Body of pancreas (tissue), 4 donors: ENCODE measurements around the gene ZIC4. TPM values are rescaled to one million over a fixed set of nuclear protein-coding genes. Genes with fewer than 3 reads are reported as not detected.

ENCODE experiments used
- ATAC-seq: fragments of 150-250 bp; one replicate; pipeline ENCODE4 v1.9.1; 2016
- DNase-seq, 4 donors: peaks; one replicate each; pipeline ENCODE4 v3.0.0-alpha.2; 2019
- H3K27ac ChIP-seq, 4 donors: fragments of 200-600 bp; sonication (generic); 1 replicate in 3 of 4; 2 replicates in 1 of 4; pipeline versions ENCODE4 v1.5.1 to v1.6.1; 2016 to 2019; ENCODE audit warnings: mild to moderate bottlenecking in 1 of 4, mixed read lengths in 1 of 4, moderate library complexity in 1 of 4
- H3K27me3 ChIP-seq, 2 donors: fragments of 200-600 bp; sonication (generic); one replicate each; pipeline ENCODE4 v1.6.0; 2016; ENCODE audit warnings: mild to moderate bottlenecking in 1 of 2
- H3K36me3 ChIP-seq, 2 donors: fragments of 200-600 bp; sonication (generic); replicated peaks in 1 of 2; 2 replicates each; pipeline ENCODE4 v1.5.1; 2016; ENCODE audit warnings: low read depth in 2 of 2; ENCODE audit not compliant: insufficient read depth in 1 of 2
- H3K4me1 ChIP-seq: fragments of 200-600 bp; sonication (generic); one replicate; pipeline ENCODE4 v1.6.0; 2016
- H3K4me3 ChIP-seq, 2 donors: fragments of 200-600 bp; sonication (generic); 1 replicate in 1 of 2; 2 replicates in 1 of 2; pipeline ENCODE4 v1.5.1; 2016 to 2019
- H3K9me3 ChIP-seq, 3 donors: fragments of 200-600 bp; sonication (generic); 1 replicate in 2 of 3; 2 replicates in 1 of 3; pipeline ENCODE4 v1.5.1; 2016
- POLR2A ChIP-seq, 3 donors: fragments of 450-650 bp; IDR thresholded peaks; one replicate each; pipeline ENCODE4 v1.6.1; 2016; ENCODE audit warnings: antibody characterized with exemption in 3 of 3, mild to moderate bottlenecking in 2 of 3
- WGBS, 2 donors: methylation state at CpG; one replicate each; pipeline ENCODE4 v1.1.5; 2017; 5-methylcytosine and 5-hydroxymethylcytosine counted together
- intact Hi-C: fragments of 100-400 bp; cut with DNase I; formaldehyde crosslinking; loops from one replicate; pipeline ENCODE4 v1.15.1; 2023
- total RNA-seq, 2 donors: library from RNA; depleted of rRNA; stranded (reverse); fragments of >200 nt; gene quantifications; one replicate each; pipeline ENCODE4 v1.1.0, GENCODE V29; 2016
- TF ChIP-seq, protein P1 (sequence below), 7 experiments: fragments of 450-650 bp in 4 of 7; fragments of 200-600 bp in 3 of 7; sonication (generic) in 3 of 7; IDR thresholded peaks; one replicate each; pipeline ENCODE4 v1.5.1; 2016 to 2019; ENCODE audit warnings: antibody characterized with exemption in 7 of 7

The ZIC4 gene
- total RNA-seq, 2 donors from 2014 or later, result not detected

DNA sequence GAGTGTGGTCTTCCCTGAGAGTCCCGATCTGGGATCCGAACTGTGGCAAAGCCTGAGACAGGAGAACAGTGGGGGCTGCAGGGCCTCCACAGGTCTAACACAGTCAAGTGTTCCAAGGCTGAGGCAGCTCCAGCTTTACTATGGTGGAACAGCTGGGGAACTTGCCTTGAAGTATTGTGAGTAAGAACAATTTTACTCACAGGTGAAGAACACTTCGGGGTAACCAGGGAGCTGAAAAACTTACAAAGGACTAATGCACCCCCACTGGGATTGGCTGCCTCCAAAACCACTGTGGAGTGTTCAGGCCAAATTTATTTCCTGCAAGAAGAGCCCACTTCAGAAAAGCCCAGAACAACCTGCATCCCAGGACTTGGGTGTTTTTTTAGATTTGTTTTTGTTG, 25.4 kb downstream of the ZIC4 start:
- ATAC-seq (no peak), DNase-seq (no peak)
- no peak for TF ChIP-seq POLR2A (IDR thresholded peaks at IDR 0.05)
- TF ChIP-seq, protein P1, sequence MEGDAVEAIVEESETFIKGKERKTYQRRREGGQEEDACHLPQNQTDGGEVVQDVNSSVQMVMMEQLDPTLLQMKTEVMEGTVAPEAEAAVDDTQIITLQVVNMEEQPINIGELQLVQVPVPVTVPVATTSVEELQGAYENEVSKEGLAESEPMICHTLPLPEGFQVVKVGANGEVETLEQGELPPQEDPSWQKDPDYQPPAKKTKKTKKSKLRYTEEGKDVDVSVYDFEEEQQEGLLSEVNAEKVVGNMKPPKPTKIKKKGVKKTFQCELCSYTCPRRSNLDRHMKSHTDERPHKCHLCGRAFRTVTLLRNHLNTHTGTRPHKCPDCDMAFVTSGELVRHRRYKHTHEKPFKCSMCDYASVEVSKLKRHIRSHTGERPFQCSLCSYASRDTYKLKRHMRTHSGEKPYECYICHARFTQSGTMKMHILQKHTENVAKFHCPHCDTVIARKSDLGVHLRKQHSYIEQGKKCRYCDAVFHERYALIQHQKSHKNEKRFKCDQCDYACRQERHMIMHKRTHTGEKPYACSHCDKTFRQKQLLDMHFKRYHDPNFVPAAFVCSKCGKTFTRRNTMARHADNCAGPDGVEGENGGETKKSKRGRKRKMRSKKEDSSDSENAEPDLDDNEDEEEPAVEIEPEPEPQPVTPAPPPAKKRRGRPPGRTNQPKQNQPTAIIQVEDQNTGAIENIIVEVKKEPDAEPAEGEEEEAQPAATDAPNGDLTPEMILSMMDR (IDR thresholded peaks at IDR 0.05), result no peak
- H3K4me1 ChIP-seq, result no peaks in the 10 kb centered on the region
- intact Hi-C loops, result no loop called here
- WGBS, 2 donors, result 15 to 25% methylated on average over 1 to 3 of the region's 3 CpGs
- no peaks in the 10 kb centered on the region for H3K36me3 ChIP-seq
- H3K27ac ChIP-seq, result no peak overlapping the region
- peaks cover 0 to 30% of the 10 kb centered on the region in 2 donors for H3K27me3 ChIP-seq
- no peaks in the 10 kb centered on the region for H3K9me3 ChIP-seq
- H3K4me3 ChIP-seq, result no peak overlapping the region

DNA sequence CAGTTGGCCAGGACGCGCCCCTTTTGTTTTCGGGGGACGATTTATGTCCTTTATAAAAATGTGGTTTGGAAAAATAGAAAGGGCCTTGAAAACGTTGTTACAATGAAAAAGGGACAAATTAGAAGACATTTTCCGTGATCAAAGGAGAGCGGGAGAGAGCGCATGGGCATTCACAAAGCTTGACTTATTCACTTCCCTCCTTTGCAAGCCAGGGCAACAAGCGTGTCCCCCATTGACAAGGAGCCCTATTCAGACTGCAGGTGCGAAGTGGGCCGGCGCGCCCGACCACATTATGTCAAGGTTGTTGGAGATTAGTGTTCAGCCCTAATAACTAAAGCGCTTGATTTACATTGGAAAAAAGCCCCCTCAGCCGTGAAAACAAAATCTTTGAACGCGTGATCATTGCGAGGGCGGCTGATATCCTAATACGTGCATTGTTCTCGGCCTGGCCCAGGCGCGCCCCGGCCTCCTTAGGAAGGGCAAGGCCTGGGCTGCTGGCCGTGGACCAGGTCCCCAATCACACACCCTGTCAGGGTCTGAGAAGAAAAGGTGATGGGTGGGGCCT, 25.9 kb downstream of the ZIC4 start:
- no peak for TF ChIP-seq POLR2A (IDR thresholded peaks at IDR 0.05)
- TF ChIP-seq, protein P1 (IDR thresholded peaks at IDR 0.05), result no peak
- DNase-seq (no peak), ATAC-seq (no peak)
- no peaks in the 10 kb centered on the region for H3K4me1 ChIP-seq
- H3K27me3 ChIP-seq, result peaks cover 0 to 26% of the 10 kb centered on the region in 2 donors
- no peaks in the 10 kb centered on the region for H3K36me3 ChIP-seq
- no peak overlapping the region for H3K4me3 ChIP-seq
- no peak overlapping the region for H3K27ac ChIP-seq
- 7 to 12% methylated on average over 26 of the region's 26 CpGs for WGBS, 2 donors
- no peaks in the 10 kb centered on the region for H3K9me3 ChIP-seq
- intact Hi-C loops, result no loop called here

DNA sequence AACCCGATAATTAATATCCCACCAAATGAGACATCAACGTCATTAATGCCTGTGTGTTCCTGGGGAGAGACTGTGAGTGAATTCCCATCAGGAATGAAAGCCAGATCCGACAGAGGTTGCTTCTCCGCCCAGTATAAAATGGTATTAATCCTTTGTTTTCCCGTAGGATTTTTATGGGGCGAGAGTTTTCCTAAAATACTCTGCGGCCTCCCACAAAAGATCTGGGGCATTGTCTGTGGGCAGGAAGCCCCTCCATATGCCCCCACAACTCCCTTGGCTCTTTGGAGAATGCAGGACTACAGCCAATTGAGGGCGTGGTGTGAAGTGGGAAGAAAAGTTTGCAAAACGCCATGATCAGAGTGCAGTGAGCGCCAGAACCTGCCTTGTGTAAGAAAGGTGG, 26.7 kb downstream of the ZIC4 start:
- no peaks in the 10 kb centered on the region for H3K4me1 ChIP-seq
- TF ChIP-seq POLR2A (IDR thresholded peaks at IDR 0.05), result no peak
- TF ChIP-seq, protein P1 (IDR thresholded peaks at IDR 0.05), result no peak
- H3K4me3 ChIP-seq, result no peak overlapping the region
- ATAC-seq (no peak), DNase-seq (no peak)
- 5 to 9% methylated on average over 10 of the region's 10 CpGs for WGBS, 2 donors
- H3K36me3 ChIP-seq, result no peaks in the 10 kb centered on the region
- H3K27me3 ChIP-seq, result peaks cover 0 to 18% of the 10 kb centered on the region in 2 donors
- H3K9me3 ChIP-seq, result no peaks in the 10 kb centered on the region
- H3K27ac ChIP-seq, result no peak overlapping the region
- intact Hi-C loops, result no loop called here

DNA sequence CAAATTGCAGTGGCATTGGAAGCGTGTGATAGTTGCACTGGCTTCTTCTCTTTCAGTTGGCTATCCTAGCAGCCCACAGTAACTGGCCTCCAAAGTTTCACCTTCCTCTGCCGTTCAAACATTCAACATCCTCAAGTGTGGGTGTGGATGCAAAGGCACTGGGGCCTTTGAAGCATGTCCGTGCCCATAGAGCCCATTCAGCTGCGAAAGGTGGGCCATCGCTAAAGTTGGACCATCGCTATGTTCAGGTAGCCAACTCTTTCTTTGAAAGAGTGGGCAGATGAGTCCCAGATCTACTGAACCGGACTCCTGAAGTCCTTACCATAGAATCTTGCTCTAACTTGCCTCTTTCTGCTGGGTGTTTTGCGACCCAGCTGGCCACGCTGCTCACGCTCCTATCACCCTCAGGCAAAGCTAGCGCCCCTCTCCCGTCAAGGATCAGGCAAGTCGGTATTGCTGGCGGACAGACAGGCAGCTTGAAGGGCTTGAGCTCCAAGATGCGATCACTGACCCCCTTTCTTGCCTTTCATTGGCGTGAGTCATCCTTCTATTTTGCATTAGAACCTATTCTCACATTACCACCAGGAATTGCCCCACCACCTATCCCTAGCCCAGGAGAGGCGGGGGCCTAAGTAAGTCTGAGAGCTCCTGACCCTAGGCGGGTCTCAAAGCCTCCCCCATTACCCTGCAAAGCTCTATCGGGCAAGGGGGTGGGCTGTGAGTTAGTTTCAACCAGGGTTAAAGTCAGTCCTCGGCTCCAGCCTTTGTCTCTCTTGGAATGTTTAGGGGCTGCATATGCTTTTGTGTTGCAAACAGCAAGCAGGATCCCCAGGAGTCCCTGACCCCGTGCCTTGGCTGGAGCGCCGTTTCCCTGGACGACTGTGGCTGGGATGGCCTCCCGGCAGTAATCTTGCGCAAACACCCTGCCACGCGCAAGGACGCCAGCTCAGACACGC, 28.7 kb downstream of the ZIC4 start:
- intact Hi-C loops, result no loop called here
- Histone ChIP-seq H3K27ac (no peak overlapping the region), H3K4me3 (no peak overlapping the region), H3K4me1 (no peaks in the 10 kb centered on the region), H3K36me3 (no peaks in the 10 kb centered on the region), H3K9me3 (no peaks in the 10 kb centered on the region), H3K27me3 (peaks cover 0 to 16% of the 10 kb centered on the region in 2 donors)
- TF ChIP-seq, protein P1 (IDR thresholded peaks at IDR 0.05), result no peak
- TF ChIP-seq POLR2A (IDR thresholded peaks at IDR 0.05), result no peak
- DNase-seq (no peak), ATAC-seq (no peak)
- 6 to 10% methylated on average over 29 to 30 of the region's 30 CpGs for WGBS, 2 donors
